Activated CD4-positive, CD25-positive, alpha-beta regulatory T cell treated with anti-CD3 and anti-CD28 coated beads, Interleukin-2, amount 50 U/mL, for 72 hours (primary cell): ENCODE measurements around the gene PARD3.
"Not testable (repeated sequence)": the region's sequence is repeated elsewhere in the genome, so short reads cannot be mapped to it uniquely, and the experiment has no call there.

ENCODE experiments used
- DNase-seq: peaks from one replicate; pipeline ENCODE4 v3.0.0; 2021

Gene PARD3

GRCh38 chr10:34360984-34361383 is 454.1 kb downstream of the PARD3 start:
- DNase-seq = no peak

- DNase-seq = no peak
These were observed 455.7 kb downstream of the PARD3 start for GRCh38 chr10:34359435-34359813.

GRCh38 chr10:34358729-34359434 is 456.2 kb downstream of the PARD3 start:
- no peak for DNase-seq

- DNase-seq = no peak
These were observed 458.6 kb downstream of the PARD3 start for GRCh38 chr10:34356463-34356862.

GRCh38 chr10:34353530-34353929 is 461.6 kb downstream of the PARD3 start:
- DNase-seq = not testable (repeated sequence)

- DNase-seq = not testable (repeated sequence)
These were observed 462.4 kb downstream of the PARD3 start for GRCh38 chr10:34352599-34353204.

GRCh38 chr10:34351161-34351560 is 463.9 kb downstream of the PARD3 start:
- DNase-seq = no peak

- no peak for DNase-seq
These were observed 466.1 kb downstream of the PARD3 start for GRCh38 chr10:34348917-34349485.

- no peak for DNase-seq
These were observed 467.1 kb downstream of the PARD3 start for GRCh38 chr10:34348021-34348420.

GRCh38 chr10:34347131-34347530 is 468.0 kb downstream of the PARD3 start:
- no peak for DNase-seq

- DNase-seq = no peak
These were observed 468.5 kb downstream of the PARD3 start for GRCh38 chr10:34346516-34347100.

GRCh38 chr10:34345383-34345782 is 469.7 kb downstream of the PARD3 start:
- no peak for DNase-seq

- no peak for DNase-seq
These were observed 471.3 kb downstream of the PARD3 start for GRCh38 chr10:34343764-34344163.

- no peak for DNase-seq
These were observed 473.6 kb downstream of the PARD3 start for GRCh38 chr10:34341473-34341872.

GRCh38 chr10:34340934-34341333 is 474.2 kb downstream of the PARD3 start:
- no peak for DNase-seq

GRCh38 chr10:34339816-34340553 is 475.1 kb downstream of the PARD3 start:
- no peak for DNase-seq

GRCh38 chr10:34337917-34338316 is 477.2 kb downstream of the PARD3 start:
- DNase-seq = no peak

- no peak for DNase-seq
These were observed 479.0 kb downstream of the PARD3 start for GRCh38 chr10:34335960-34336690.

- no peak for DNase-seq
These were observed 480.2 kb downstream of the PARD3 start for GRCh38 chr10:34334908-34335307.

GRCh38 chr10:34333513-34333912 is 481.6 kb downstream of the PARD3 start:
- no peak for DNase-seq

- no peak for DNase-seq
These were observed 487.9 kb downstream of the PARD3 start for GRCh38 chr10:34327184-34327583.

- DNase-seq = no peak
These were observed 491.9 kb downstream of the PARD3 start for GRCh38 chr10:34323192-34323591.

- DNase-seq = no peak
These were observed 494.8 kb downstream of the PARD3 start for GRCh38 chr10:34320265-34320664.
